HuH-7 (cell line): Measurements from ENCODE around the gene INO80D.
"Not testable (repeated sequence)": the region's sequence is repeated elsewhere in the genome, so short reads cannot be mapped to it uniquely, and the experiment has no call there.

Experiments
- DNase-seq: peaks from one replicate; pipeline ENCODE4 v3.0.0; 2011; ENCODE audit warnings: low spot score

Gene INO80D

GRCh38 chr2:206085742-206086445, at the start of gene INO80D:
INO80D (minus strand) TSS chr2:206086174; CDS start chr2:206063016, 23,158 bp downstream.
- DNase-seq: peak; percentile 72

DNA sequence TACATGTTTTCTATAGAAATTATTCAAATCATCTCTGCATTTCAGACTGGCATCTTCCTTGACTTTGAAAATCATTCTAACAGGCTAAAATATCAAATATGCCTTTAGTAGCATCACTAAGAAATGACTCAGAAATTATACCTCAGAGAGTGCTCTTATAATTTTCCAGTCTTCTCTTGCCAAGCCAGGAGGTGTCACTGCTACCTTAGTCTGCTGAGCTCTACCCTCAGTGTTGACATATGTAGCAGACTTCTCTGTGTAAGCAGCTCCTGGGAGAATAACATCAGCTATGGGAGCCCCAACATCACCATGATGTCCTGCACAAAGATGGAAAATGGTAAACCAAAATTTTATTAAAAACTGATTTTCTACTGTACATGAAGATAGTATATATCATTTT, 41.7 kb upstream of the INO80D start:
- no peak for DNase-seq

- no peak for DNase-seq
These were observed 39.9 kb upstream of the INO80D start for GRCh38 chr2:206125901-206126300.

DNA sequence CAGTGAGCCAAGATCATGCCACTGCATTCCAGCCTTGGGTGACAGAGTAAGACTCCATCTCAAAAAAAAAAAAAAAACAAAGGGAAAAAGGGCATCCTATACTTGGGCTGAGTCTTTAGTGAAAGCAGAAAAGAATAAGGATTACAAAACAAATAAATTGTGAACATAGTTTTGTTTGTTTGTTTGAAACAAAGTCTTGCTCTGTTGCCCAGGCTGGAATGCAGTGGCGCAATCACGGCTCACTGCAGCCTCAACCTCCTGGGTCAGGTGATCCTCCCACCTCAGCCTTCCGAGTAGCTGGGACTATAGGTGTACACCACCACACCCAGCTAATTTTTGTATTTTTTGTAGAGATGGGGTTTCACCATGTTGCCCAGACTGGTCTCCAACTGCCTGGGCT, 36.6 kb upstream of the INO80D start:
- not testable (repeated sequence) for DNase-seq

- no peak for DNase-seq
These were observed 30.3 kb upstream of the INO80D start for GRCh38 chr2:206116278-206116677.

DNA sequence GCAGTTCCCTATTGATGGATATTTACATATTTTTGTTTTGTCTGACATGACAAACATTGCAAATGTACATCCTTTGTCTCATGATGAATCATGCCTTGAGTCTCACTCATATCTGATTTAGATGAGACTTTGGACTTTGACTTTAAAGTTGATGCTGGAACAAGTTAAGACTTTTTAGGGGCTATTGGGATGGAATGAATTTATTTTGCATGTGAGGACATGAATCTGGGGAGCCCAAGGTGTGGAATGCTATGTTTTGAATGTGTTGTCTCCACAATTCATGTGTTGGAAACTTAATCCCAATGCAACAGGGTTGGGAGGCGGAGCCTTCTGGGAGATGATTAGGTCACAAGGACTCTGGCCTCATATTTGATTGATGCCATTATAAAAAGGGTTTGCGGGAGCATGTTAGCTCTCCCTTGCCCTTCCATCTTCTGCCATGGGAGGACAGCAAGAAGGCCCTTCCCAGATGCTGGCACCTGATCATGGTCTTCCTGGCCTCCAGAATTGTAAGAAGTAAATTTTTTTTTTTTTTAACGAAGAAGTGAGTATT, 29.1 kb upstream of the INO80D start:
- DNase-seq: no peak

GRCh38 chr2:206112846-206113547, 27.0 kb upstream of the INO80D start:
- no peak for DNase-seq

DNA sequence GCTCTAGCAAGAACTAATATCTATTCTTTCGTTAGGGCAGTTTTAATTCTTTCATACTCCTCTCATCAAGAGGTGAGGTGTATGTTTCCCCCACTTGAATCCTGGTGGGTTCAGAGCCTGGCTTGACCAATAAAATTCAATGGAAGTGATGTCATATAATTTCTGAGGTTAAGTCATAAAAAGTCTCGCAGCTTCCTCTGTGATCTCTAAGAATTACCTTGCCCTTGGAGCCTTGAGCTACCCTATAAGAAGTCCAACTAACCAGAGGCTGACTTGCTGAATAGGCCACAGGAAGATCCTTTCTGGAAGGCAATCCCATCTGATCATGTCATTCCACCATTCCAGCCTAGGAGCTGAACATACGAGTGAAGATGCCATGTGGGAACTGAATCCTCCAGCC, 26.1 kb upstream of the INO80D start:
- no peak for DNase-seq

GRCh38 chr2:206108713-206109112, 22.7 kb upstream of the INO80D start:
- DNase-seq: no peak

DNA sequence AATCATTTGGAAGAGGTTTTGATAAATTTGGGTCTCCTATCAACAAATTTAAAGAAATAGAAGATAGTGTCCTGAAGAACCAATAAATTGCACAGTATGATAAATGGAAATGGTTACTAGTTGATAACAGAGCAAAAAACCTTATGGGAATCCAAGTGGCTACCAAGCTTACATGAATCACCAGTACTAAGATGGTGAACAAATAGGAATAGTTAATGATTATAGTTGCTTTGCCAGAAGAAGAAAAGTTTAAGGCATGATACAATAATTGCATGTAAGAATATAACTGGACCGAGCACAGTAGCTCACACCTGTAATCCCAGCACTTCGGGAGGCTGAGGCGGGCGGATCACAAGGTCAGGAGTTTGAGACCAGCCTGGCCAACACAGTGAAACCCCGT, 19.6 kb upstream of the INO80D start:
- no peak for DNase-seq

DNA sequence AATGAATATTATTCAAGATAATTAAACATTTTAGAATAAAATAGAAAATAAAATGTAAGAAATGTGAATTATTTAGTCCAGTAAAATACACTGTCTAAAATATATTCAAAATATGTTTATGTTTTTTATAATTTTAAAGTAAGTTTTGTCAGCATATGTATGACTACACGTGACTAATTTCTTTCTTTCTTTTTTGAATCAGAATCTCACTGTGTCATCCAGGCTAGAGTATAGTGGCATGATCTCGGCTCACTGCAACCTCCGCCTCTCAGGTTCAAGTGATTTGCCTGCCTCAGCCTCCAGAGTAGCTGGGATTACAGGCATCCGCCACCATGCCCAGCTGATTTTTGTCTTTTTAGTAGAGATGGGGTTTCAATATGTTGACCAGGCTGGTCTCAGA, 19.1 kb upstream of the INO80D start:
- no peak for DNase-seq

DNA sequence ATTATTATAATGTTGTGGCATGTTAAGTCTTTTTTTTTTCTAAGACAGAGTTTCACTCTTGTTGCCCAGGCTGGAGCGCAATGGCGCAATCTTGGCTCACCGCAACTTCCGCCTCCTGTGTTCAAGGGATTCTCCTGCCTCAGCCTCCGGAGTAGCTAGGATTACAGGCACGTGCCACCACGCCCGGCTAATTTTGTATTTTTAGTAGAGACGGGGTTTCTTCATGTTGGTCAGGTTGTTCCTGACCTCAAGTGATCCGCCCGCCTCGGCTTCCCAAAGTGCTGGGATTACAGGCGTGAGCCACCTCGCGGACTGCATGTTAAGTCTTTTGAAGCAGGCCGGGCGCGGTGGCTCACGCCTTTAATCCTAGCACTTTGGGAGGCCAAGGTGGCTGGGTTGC, 12.9 kb upstream of the INO80D start:
- not testable (repeated sequence) for DNase-seq

GRCh38 chr2:206098471-206098870, 12.5 kb upstream of the INO80D start:
- DNase-seq: no peak

DNA sequence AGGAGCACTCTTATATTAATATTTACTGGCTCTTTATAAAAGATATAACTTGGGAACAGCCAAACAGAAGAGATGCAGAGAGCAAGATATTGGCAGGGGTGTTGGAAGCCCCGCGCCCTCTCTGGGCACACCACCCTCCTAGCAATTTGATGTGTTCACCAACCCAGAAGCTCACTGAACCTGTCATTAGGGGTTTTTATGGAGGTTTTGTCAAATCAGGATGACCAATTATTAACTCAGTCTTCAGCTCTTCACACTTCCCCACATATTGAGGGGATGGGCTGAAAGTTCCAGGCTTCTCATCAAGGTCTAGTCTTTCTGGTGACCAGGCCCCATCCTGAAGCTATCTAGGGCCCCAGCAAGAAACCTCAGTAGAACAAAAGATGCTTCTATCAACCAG, 10.9 kb upstream of the INO80D start:
- DNase-seq: no peak

DNA sequence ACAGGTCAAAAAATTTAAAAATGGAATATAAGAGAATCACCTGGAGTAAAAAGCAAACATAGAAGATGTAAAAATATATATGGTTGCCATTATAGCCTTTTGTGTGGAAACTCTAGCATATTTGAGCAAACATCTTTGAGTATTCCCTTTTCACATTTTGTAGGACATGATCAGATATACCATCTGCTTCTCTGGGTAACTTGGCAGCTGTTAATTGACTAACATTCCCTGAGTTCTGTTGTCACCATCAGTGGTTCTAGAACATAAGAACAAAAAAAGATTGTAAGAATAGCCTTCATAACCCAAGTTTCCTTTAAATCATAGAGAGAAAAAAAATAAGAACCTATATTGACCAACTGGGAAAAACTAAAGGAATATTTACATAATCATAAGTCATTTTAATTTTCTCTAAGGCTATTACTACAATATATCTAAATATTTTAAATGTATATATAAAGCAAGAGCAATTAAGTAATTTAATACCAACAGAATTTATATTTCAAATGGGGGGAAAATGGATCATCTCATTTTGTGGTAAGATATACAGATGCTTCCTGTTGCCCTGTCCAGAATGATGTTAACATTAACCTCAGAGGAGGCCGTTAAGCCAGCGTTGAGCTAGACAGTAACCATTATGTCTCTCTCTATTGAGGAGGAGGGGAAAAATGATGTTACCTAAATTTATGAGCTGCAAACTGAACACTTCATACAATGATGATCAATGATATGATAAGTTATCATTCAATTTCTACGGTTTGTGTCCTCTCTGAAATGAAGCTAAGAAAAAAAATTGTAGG, 9.8 kb upstream of the INO80D start:
- no peak for DNase-seq

GRCh38 chr2:206092297-206092696, 6.3 kb upstream of the INO80D start:
- no peak for DNase-seq

DNA sequence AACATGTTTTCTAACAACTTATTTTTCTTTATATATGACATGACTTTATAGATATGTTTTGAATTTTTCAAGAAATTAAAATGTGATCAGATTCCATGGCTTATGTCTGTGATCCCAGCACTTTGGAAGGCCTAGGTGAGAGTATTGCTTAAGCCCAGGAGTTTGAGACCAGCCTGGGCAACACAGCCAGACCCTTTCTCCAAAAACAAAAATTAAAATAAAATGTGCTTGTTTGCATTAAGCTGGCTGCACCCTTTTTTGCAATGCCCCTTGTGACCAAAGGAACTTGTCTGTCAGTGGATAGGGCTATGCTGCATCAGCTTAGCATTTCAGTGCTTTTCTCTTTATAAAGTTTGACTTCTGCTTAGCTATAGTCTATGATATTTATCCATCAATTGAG, 2.3 kb upstream of the INO80D start:
- DNase-seq: no peak

- DNase-seq: no peak
These were observed 859 bp upstream of the INO80D start for GRCh38 chr2:206086716-206087350.

GRCh38 chr2:206084870-206085741, 868 bp downstream of the INO80D start:
- no peak for DNase-seq

DNA sequence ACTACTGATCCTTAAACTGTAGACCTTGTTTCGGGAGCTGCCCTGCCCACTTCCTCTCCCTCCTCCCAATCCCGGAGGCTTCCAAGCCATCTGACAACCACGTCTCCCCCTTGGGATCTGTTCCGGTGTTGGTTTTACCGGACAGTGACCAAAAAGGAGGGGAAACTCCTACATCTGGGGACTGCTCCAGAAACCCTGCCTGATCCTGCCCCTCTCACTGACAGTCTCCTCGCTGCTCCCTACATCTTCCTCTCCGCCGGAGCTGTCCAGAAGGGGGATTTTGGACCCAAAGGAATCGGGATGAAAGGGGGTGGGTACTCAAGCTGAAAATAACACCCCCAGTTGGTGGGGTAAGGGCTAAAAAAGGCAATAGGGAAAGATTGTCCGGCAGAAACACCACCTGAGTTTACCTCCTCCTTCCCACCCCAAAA, 1.5 kb downstream of the INO80D start:
- peak; percentile 40 for DNase-seq
